ENCODE measurements around the gene OVCH2. TPM values are rescaled to one million over a fixed set of nuclear protein-coding genes. Genes with fewer than 3 reads are reported as not detected.

OVCH2 gene
- total and polyA plus RNA-seq, 2 experiments from 2014 or later, result 0.42 to 1.3 TPM

- H3K36me3 Mint-ChIP-seq (ENCODE audit: low read depth), result peaks cover 12% of the 10 kb centered on the region
These were observed 61.1 kb downstream of the OVCH2 start for GRCh38 chr11:7645206-7645605.

More at GRCh38 chr11:7645206-7645605, 61.1 kb downstream of the OVCH2 start:
- DNase-seq (ENCODE audit: low spot score) (no peak), ATAC-seq (no peak)
- Histone ChIP-seq H3K4me2 (no peak overlapping the region), H4K20me1 (replicated peaks; ENCODE audit: insufficient read depth) (no peaks in the 10 kb centered on the region), H3K79me2 (replicated peaks; ENCODE audit: insufficient read depth) (no peaks in the 10 kb centered on the region), H3K27ac (ENCODE audit: low read depth) (no peak overlapping the region), H3K27me3 (ENCODE audit: insufficient read depth) (no peaks in the 10 kb centered on the region), H3K4me1 (ENCODE audit: insufficient read depth) (no peaks in the 10 kb centered on the region), H3K9me2 (ENCODE audit: insufficient read depth) (no peaks in the 10 kb centered on the region), H3K36me3 (ENCODE audit: insufficient read depth) (no peaks in the 10 kb centered on the region), H3F3A (replicated peaks; ENCODE audit: low read depth) (no peaks in the 10 kb centered on the region), H2AFZ (no peak overlapping the region), H3K4me3 (no peak overlapping the region)
- Mint-ChIP-seq H3K4me1 (peaks cover 2% of the 10 kb centered on the region), H3K4me3 (no peak overlapping the region), H3K27me3 (ENCODE audit: insufficient read depth, low read depth, poor library complexity) (no peaks in the 10 kb centered on the region), H3K27ac (no peak overlapping the region), H3K9me3 (no peaks in the 10 kb centered on the region)
- no peak for TF ChIP-seq ZNF462 (CRISPR knock-in tag; IDR thresholded peaks at IDR 0.05)
- TF ChIP-seq EZH2 (IDR thresholded peaks at IDR 0.05; ENCODE audit: low read depth, unreplicated experiment), result no peak
- no peak for TF ChIP-seq STAT1 (IDR thresholded peaks at IDR 0.05; ENCODE audit: unreplicated experiment)
- TF ChIP-seq POLR2AphosphoS5 (IDR thresholded peaks at IDR 0.05; ENCODE audit: low read depth), result no peak
- no peak for TF ChIP-seq CTCF (conservative IDR thresholded peaks at IDR 0.05; ENCODE audit: low read depth in 2 of 2)
- no peak for TF ChIP-seq CREB1 (CRISPR knock-in tag; IDR thresholded peaks at IDR 0.05; ENCODE audit: low read depth)
- TF ChIP-seq ZNF114 (CRISPR knock-in tag; IDR thresholded peaks at IDR 0.05), result no peak
- no peak for TF ChIP-seq ETS1 (IDR thresholded peaks at IDR 0.05)
- no peak for TF ChIP-seq JUNB (IDR thresholded peaks at IDR 0.05; ENCODE audit: unreplicated experiment)
- TF ChIP-seq REST (IDR thresholded peaks at IDR 0.05; ENCODE audit: unreplicated experiment), result no peak
